ENCODE data around the gene SH3GL1. TPM values are rescaled to one million over a fixed set of nuclear protein-coding genes. Genes with fewer than 3 reads are reported as not detected.

SH3GL1 gene
- total RNA-seq (2012; rRNA removed), result 91.8 and 122 TPM in 2 replicates

- H3K27me3 ChIP-seq (ENCODE audit: control insufficient read depth, insufficient read depth, low read length), result no peaks in the 10 kb centered on the region
- peaks cover 35% of the 10 kb centered on the region for H3K4me1 ChIP-seq (ENCODE audit: control insufficient read depth, insufficient read depth, low read length)
- H3K4me3 ChIP-seq (ENCODE audit: low read length), result peak within 1 kb of the TSS; percentile 76
Observed at GRCh38 chr19:4400135-4400936, at the start of gene SH3GL1. Gene SH3GL1, minus strand, starts transcription at chr19:4400547. Its CDS starts 179 bp downstream, at chr19:4400368.

DNA sequence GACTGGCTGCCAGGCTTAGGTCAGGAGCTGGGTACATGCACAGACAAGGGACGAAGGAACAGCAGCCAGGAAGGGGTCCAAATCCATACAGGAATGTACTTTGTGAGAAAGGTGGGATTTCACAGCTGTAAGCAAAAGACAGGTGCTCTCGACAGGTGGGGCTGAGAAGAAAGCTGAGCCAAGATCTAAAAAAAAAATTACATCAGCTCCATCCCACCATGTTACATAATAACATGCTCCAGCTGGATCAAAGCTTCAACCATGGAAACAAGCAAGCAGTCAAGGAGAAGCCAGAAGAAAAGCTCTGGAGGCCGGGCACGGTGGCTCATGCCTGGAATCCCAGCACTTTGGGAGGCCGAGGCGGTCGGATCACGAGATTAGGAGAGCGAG is 49.3 kb upstream of the SH3GL1 start:
- Histone ChIP-seq H3K9me3 (replicated peaks; ENCODE audit: low read length) (no peaks in the 10 kb centered on the region), H3K4me2 (ENCODE audit: low read length) (no peak overlapping the region), H3K4me1 (ENCODE audit: control insufficient read depth, insufficient read depth, low read length) (peaks cover 1% of the 10 kb centered on the region), H3K4me3 (ENCODE audit: low read length) (no peak overlapping the region), H3K9ac (ENCODE audit: low read depth, low read length) (no peak overlapping the region), H3K36me3 (ENCODE audit: insufficient read depth, low read length) (peaks cover 82% of the 10 kb centered on the region), H3K27me3 (ENCODE audit: control insufficient read depth, insufficient read depth, low read length) (no peaks in the 10 kb centered on the region)

More at GRCh38 chr19:4400135-4400936, at the start of gene SH3GL1:
- H3K9me3 ChIP-seq (replicated peaks; ENCODE audit: low read length), result no peaks in the 10 kb centered on the region
- H3K4me2 ChIP-seq (ENCODE audit: low read length), result peak within 1 kb of the TSS; percentile 86
- peaks cover 23% of the 10 kb centered on the region for H3K36me3 ChIP-seq (ENCODE audit: insufficient read depth, low read length)
- peak within 1 kb of the TSS; percentile 98 for H3K9ac ChIP-seq (ENCODE audit: low read depth, low read length)

- H3K36me3 ChIP-seq (ENCODE audit: insufficient read depth, low read length), result peaks cover 84% of the 10 kb centered on the region
- H3K4me3 ChIP-seq (ENCODE audit: low read length), result no peak overlapping the region
- no peaks in the 10 kb centered on the region for H3K9me3 ChIP-seq (replicated peaks; ENCODE audit: low read length)
- H3K4me2 ChIP-seq (ENCODE audit: low read length), result no peak overlapping the region
- H3K9ac ChIP-seq (ENCODE audit: low read depth, low read length), result no peak overlapping the region
- no peaks in the 10 kb centered on the region for H3K27me3 ChIP-seq (ENCODE audit: control insufficient read depth, insufficient read depth, low read length)
- no peaks in the 10 kb centered on the region for H3K4me1 ChIP-seq (ENCODE audit: control insufficient read depth, insufficient read depth, low read length)
Observed at GRCh38 chr19:4449022-4449638, 48.8 kb upstream of the SH3GL1 start.

DNA sequence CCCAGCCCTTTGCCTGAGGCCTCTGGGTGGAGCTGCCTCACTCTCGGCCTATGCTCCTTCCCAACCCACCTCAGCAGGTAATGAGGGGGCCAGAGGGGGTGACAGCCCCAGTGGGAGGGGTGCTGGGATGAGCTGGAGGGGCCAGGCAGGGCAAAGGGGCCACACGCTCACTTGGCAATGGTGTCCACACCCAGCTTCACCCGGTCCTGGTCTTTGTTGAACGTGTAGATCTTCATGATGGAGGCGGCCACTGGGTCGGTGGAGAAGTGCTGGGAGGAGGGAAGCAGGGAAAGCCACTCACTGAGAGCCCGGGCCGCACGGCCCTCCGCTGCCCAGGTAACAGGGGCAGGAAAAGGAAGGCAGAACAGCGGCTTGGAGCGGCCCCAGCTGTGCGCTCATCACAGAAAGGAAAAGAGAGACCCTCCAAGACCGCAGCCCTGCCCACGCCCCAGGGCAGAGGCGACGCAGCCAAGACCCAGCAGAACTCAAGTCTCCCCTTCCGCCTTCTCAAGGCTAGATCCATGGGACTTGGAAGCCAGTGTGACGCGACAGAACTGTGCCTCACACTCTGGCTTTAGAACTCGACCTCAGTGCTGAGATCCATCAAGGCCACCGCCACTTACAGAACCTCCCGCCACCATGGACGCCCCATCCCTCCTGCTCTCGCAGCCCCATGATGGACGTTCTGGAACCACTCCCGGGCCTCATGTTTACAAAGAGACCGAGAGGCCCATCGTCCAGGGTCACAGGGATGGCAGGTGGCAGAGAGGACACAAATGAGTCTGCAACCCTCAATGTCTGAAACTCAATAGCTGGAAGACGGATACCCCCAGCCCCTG is 48.0 kb upstream of the SH3GL1 start:
- no peaks in the 10 kb centered on the region for H3K4me1 ChIP-seq (ENCODE audit: control insufficient read depth, insufficient read depth, low read length)
- H3K4me3 ChIP-seq (ENCODE audit: low read length), result no peak overlapping the region
- H3K36me3 ChIP-seq (ENCODE audit: insufficient read depth, low read length), result peaks cover 78% of the 10 kb centered on the region
- no peaks in the 10 kb centered on the region for H3K27me3 ChIP-seq (ENCODE audit: control insufficient read depth, insufficient read depth, low read length)
- H3K4me2 ChIP-seq (ENCODE audit: low read length), result no peak overlapping the region
- H3K9ac ChIP-seq (ENCODE audit: low read depth, low read length), result no peak overlapping the region
- H3K9me3 ChIP-seq (replicated peaks; ENCODE audit: low read length), result no peaks in the 10 kb centered on the region

- Histone ChIP-seq H3K4me1 (ENCODE audit: control insufficient read depth, insufficient read depth, low read length) (no peaks in the 10 kb centered on the region), H3K4me2 (ENCODE audit: low read length) (no peak overlapping the region), H3K36me3 (ENCODE audit: insufficient read depth, low read length) (peaks cover 70% of the 10 kb centered on the region)
Observed at GRCh38 chr19:4447327-4448146, 47.2 kb upstream of the SH3GL1 start.

GRCh38 chr19:4446704-4447200 is 46.4 kb upstream of the SH3GL1 start:
- Histone ChIP-seq H3K9me3 (replicated peaks; ENCODE audit: low read length) (no peaks in the 10 kb centered on the region), H3K27me3 (ENCODE audit: control insufficient read depth, insufficient read depth, low read length) (no peaks in the 10 kb centered on the region), H3K9ac (ENCODE audit: low read depth, low read length) (no peak overlapping the region), H3K4me3 (ENCODE audit: low read length) (no peak overlapping the region), H3K4me1 (ENCODE audit: control insufficient read depth, insufficient read depth, low read length) (no peaks in the 10 kb centered on the region), H3K4me2 (ENCODE audit: low read length) (no peak overlapping the region), H3K36me3 (ENCODE audit: insufficient read depth, low read length) (peaks cover 70% of the 10 kb centered on the region)

More at GRCh38 chr19:4447327-4448146, 47.2 kb upstream of the SH3GL1 start:
- H3K9me3 ChIP-seq (replicated peaks; ENCODE audit: low read length), result no peaks in the 10 kb centered on the region
- H3K27me3 ChIP-seq (ENCODE audit: control insufficient read depth, insufficient read depth, low read length), result no peaks in the 10 kb centered on the region
- H3K9ac ChIP-seq (ENCODE audit: low read depth, low read length), result no peak overlapping the region
- H3K4me3 ChIP-seq (ENCODE audit: low read length), result no peak overlapping the region

DNA sequence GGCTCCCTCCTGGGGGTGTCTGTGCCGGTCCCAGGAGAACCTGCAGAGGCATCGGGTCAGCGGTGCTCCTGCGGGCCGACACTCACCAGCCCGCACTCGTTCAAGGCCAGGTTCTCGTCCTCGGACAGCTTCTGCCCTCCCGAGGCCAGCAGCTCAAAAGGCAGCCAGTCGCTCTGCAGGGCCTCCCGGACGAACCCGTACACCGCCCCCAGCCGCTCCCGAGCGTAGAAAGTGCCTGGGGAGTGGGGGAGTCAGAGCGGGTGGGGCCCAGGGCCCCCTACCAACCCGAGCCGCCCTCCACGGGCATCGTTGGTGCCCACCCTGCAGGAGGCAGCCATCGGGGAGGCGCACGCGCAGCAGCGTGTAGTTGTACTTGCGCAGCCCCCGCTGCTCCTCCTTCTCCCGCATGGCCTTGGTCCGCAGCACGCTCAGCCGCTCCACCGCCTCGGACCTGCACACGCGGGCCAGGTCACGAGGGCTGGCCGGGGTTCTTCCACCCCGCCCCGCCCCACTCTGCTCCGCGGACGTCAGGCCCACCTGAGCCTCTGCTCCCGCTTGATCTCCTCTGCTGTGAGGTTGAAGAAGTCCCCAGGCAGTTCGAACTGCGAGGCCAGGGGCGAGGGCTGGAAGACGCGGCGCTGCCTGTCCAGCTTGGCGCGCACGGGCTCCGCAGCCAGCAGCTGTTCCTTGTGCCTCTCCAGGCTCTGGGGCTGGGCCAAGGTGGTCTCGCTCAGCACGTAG is 45.8 kb upstream of the SH3GL1 start:
- H3K9ac ChIP-seq (ENCODE audit: low read depth, low read length), result no peak overlapping the region
- no peaks in the 10 kb centered on the region for H3K9me3 ChIP-seq (replicated peaks; ENCODE audit: low read length)
- H3K36me3 ChIP-seq (ENCODE audit: insufficient read depth, low read length), result peaks cover 66% of the 10 kb centered on the region
- no peaks in the 10 kb centered on the region for H3K27me3 ChIP-seq (ENCODE audit: control insufficient read depth, insufficient read depth, low read length)
- no peak overlapping the region for H3K4me3 ChIP-seq (ENCODE audit: low read length)
- no peak overlapping the region for H3K4me2 ChIP-seq (ENCODE audit: low read length)
- no peaks in the 10 kb centered on the region for H3K4me1 ChIP-seq (ENCODE audit: control insufficient read depth, insufficient read depth, low read length)

- Histone ChIP-seq H3K4me1 (ENCODE audit: control insufficient read depth, insufficient read depth, low read length) (no peaks in the 10 kb centered on the region), H3K4me3 (ENCODE audit: low read length) (no peak overlapping the region), H3K27me3 (ENCODE audit: control insufficient read depth, insufficient read depth, low read length) (no peaks in the 10 kb centered on the region), H3K9me3 (replicated peaks; ENCODE audit: low read length) (no peaks in the 10 kb centered on the region), H3K4me2 (ENCODE audit: low read length) (no peak overlapping the region), H3K36me3 (ENCODE audit: insufficient read depth, low read length) (peaks cover 65% of the 10 kb centered on the region), H3K9ac (ENCODE audit: low read depth, low read length) (no peak overlapping the region)
Observed at GRCh38 chr19:4444765-4445741, 44.7 kb upstream of the SH3GL1 start.

GRCh38 chr19:4443966-4444764 is 43.8 kb upstream of the SH3GL1 start:
- no peak overlapping the region for H3K9ac ChIP-seq (ENCODE audit: low read depth, low read length)
- H3K9me3 ChIP-seq (replicated peaks; ENCODE audit: low read length), result no peaks in the 10 kb centered on the region
- H3K36me3 ChIP-seq (ENCODE audit: insufficient read depth, low read length), result peaks cover 63% of the 10 kb centered on the region

More at GRCh38 chr19:4443966-4444764, 43.8 kb upstream of the SH3GL1 start:
- no peak overlapping the region for H3K4me3 ChIP-seq (ENCODE audit: low read length)
- H3K27me3 ChIP-seq (ENCODE audit: control insufficient read depth, insufficient read depth, low read length), result no peaks in the 10 kb centered on the region
- no peaks in the 10 kb centered on the region for H3K4me1 ChIP-seq (ENCODE audit: control insufficient read depth, insufficient read depth, low read length)
- H3K4me2 ChIP-seq (ENCODE audit: low read length), result no peak overlapping the region
